Cardiac muscle cell (in vitro differentiated cells and primary cell): ENCODE results near the gene NOM1. TPM values are rescaled to one million over a fixed set of nuclear protein-coding genes. Genes with fewer than 3 reads are reported as not detected.
A peak's percentile ranks its signal among the peaks of the same experiment; 100 is the strongest.

Experiments used
- DNase-seq, 2 donors: peaks; one replicate each; pipeline versions ENCODE4 v3.0.0 to v3.0.0-alpha.2; 2010 to 2017; ENCODE audit warnings: low read depth in 1 of 2, low spot score in 1 of 2
- H3K27ac ChIP-seq: fragments of 200-600 bp; sonication (generic); 2 replicates; pipeline ENCODE4 v1.5.1; 2016
- H3K27me3 ChIP-seq: fragments of 200-600 bp; sonication (generic); 2 replicates; pipeline ENCODE4 v1.6.0; 2016; ENCODE audit warnings: control low read depth
- H3K36me3 ChIP-seq: fragments of 200-600 bp; sonication (generic); 2 replicates; pipeline ENCODE4 v1.5.1; 2016; ENCODE audit warnings: control low read depth
- H3K4me1 ChIP-seq: fragments of 200-600 bp; sonication (generic); 2 replicates; pipeline ENCODE4 v1.8.1; 2017; ENCODE audit warnings: low read depth, mild to moderate bottlenecking, mixed run types
- H3K4me3 ChIP-seq: fragments of 200-600 bp; sonication (generic); 2 replicates; pipeline ENCODE4 v1.5.1; 2016; ENCODE audit warnings: mild to moderate bottlenecking
- H3K9me3 ChIP-seq: fragments of 200-600 bp; sonication (generic); 2 replicates; pipeline ENCODE4 v1.5.1; 2017; ENCODE audit warnings: low read depth, mild to moderate bottlenecking, control low read depth
- polyA plus RNA-seq: library from polyadenylated mRNA; unstranded; fragments of >200 nt; fragmentation: Nextera tagmentation; extraction: Ambion mirVana; gene quantifications from 2 replicates; pipeline ENCODE4 v1.2.1, GENCODE V29; 2016
- total RNA-seq: library from RNA; depleted of rRNA; stranded (reverse); fragments of >200 nt; gene quantifications from 2 replicates; pipeline ENCODE4 v1.2.3, GENCODE V29; 2016
- TF ChIP-seq, protein P1 (sequence below): IDR thresholded peaks from 2 replicates; pipeline ENCODE4 v1.5.1; 2012; ENCODE audit warnings: low read depth, mild to moderate bottlenecking, low read length

Gene NOM1
- total and polyA plus RNA-seq, 2 experiments from 2014 or later = 5.6 to 18.3 TPM

GRCh38 chr7:157009170-157009777 is 59.8 kb downstream of the NOM1 start:
- H3K9me3 ChIP-seq = no peaks in the 10 kb centered on the region
- TF ChIP-seq, protein P1, sequence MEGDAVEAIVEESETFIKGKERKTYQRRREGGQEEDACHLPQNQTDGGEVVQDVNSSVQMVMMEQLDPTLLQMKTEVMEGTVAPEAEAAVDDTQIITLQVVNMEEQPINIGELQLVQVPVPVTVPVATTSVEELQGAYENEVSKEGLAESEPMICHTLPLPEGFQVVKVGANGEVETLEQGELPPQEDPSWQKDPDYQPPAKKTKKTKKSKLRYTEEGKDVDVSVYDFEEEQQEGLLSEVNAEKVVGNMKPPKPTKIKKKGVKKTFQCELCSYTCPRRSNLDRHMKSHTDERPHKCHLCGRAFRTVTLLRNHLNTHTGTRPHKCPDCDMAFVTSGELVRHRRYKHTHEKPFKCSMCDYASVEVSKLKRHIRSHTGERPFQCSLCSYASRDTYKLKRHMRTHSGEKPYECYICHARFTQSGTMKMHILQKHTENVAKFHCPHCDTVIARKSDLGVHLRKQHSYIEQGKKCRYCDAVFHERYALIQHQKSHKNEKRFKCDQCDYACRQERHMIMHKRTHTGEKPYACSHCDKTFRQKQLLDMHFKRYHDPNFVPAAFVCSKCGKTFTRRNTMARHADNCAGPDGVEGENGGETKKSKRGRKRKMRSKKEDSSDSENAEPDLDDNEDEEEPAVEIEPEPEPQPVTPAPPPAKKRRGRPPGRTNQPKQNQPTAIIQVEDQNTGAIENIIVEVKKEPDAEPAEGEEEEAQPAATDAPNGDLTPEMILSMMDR = no peak
- peaks cover 96% of the 10 kb centered on the region for H3K27me3 ChIP-seq
- H3K4me1 ChIP-seq = peaks cover under 1% of the 10 kb centered on the region
- DNase-seq = no peak
- no peak overlapping the region for H3K27ac ChIP-seq
- peak overlapping the region; percentile 27 for H3K4me3 ChIP-seq
- no peaks in the 10 kb centered on the region for H3K36me3 ChIP-seq

GRCh38 chr7:157009778-157010587 is 60.5 kb downstream of the NOM1 start:
- Histone ChIP-seq H3K9me3 (no peaks in the 10 kb centered on the region), H3K36me3 (no peaks in the 10 kb centered on the region), H3K4me1 (no peaks in the 10 kb centered on the region), H3K27ac (no peak overlapping the region), H3K27me3 (peaks cover 96% of the 10 kb centered on the region), H3K4me3 (peak overlapping the region; percentile 48)
- peak in 1 of 2 donors; percentile 46 for DNase-seq
- TF ChIP-seq, protein P1 = no peak

- Histone ChIP-seq H3K36me3 (no peaks in the 10 kb centered on the region), H3K4me3 (peak within 1 kb of the TSS; percentile 48), H3K9me3 (no peaks in the 10 kb centered on the region), H3K27me3 (peaks cover 96% of the 10 kb centered on the region), H3K4me1 (no peaks in the 10 kb centered on the region), H3K27ac (no peak within 1 kb of the TSS)
- TF ChIP-seq, protein P1 = no peak
- peak in 1 of 2 donors; percentile 93 for DNase-seq
Measured at GRCh38 chr7:157010588-157011332, 61.2 kb downstream of the NOM1 start, which contains the start of gene MNX1. TSS of gene MNX1 (minus strand) at chr7:157010663. CDS start at chr7:157010350, 313 bp downstream.

- H3K36me3 ChIP-seq = no peaks in the 10 kb centered on the region
- H3K9me3 ChIP-seq = no peaks in the 10 kb centered on the region
- H3K4me3 ChIP-seq = peak overlapping the region; percentile 48
- peaks cover 96% of the 10 kb centered on the region for H3K27me3 ChIP-seq
- no peak for DNase-seq
- no peak overlapping the region for H3K27ac ChIP-seq
- TF ChIP-seq, protein P1 = no peak
- H3K4me1 ChIP-seq = no peaks in the 10 kb centered on the region
Measured at GRCh38 chr7:157011333-157012112, 62.0 kb downstream of the NOM1 start.

- no peaks in the 10 kb centered on the region for H3K9me3 ChIP-seq
- TF ChIP-seq, protein P1 = no peak
- no peaks in the 10 kb centered on the region for H3K36me3 ChIP-seq
- no peaks in the 10 kb centered on the region for H3K4me1 ChIP-seq
- no peak overlapping the region for H3K27ac ChIP-seq
- H3K27me3 ChIP-seq = peaks cover 96% of the 10 kb centered on the region
- DNase-seq = no peak
- H3K4me3 ChIP-seq = no peak overlapping the region
Measured at GRCh38 chr7:157012113-157012547, 62.6 kb downstream of the NOM1 start.
